Right kidney (tissue), 9 donors: ENCODE measurements around the gene PXDN.
"Not testable (repeated sequence)": the region's sequence is repeated elsewhere in the genome, so short reads cannot be mapped to it uniquely, and the experiment has no call there.

ENCODE experiments used
- DNase-seq: peaks from one replicate; pipeline ENCODE4 v3.0.0-alpha.2; 2016
- long read RNA-seq, 8 donors: transcript quantifications; one replicate each; lab custom pipeline, GENCODE V29; 2026

PXDN gene
- long read RNA-seq, donor 1, full-length matches to known transcripts = 7 of 30 reads
- long read RNA-seq, donor 1, partial matches to known transcripts = 23 of 30 reads
- long read RNA-seq, donor 1, other reads (novel, unspliced or antisense) = 0 of 30 reads
- long read RNA-seq, donor 2, full-length matches to known transcripts = 4 of 16 reads
- long read RNA-seq, donor 2, partial matches to known transcripts = 12 of 16 reads
- long read RNA-seq, donor 2, other reads (novel, unspliced or antisense) = 0 of 16 reads
- long read RNA-seq, donor 3, full-length matches to known transcripts = 4 of 19 reads
- long read RNA-seq, donor 3, partial matches to known transcripts = 15 of 19 reads
- long read RNA-seq, donor 3, other reads (novel, unspliced or antisense) = 0 of 19 reads
- long read RNA-seq, donor 4, full-length matches to known transcripts = 8 of 45 reads
- long read RNA-seq, donor 4, partial matches to known transcripts = 37 of 45 reads
- long read RNA-seq, donor 4, other reads (novel, unspliced or antisense) = 0 of 45 reads
- long read RNA-seq, donor 5, full-length matches to known transcripts = 7 of 23 reads
- long read RNA-seq, donor 5, partial matches to known transcripts = 16 of 23 reads
- long read RNA-seq, donor 5, other reads (novel, unspliced or antisense) = 0 of 23 reads
- long read RNA-seq, donor 6, full-length matches to known transcripts = 8 of 69 reads
- long read RNA-seq, donor 6, partial matches to known transcripts = 61 of 69 reads
- long read RNA-seq, donor 6, other reads (novel, unspliced or antisense) = 0 of 69 reads
- long read RNA-seq, donor 7, full-length matches to known transcripts = 16 of 164 reads
- long read RNA-seq, donor 7, partial matches to known transcripts = 148 of 164 reads
- long read RNA-seq, donor 7, other reads (novel, unspliced or antisense) = 0 of 164 reads
- long read RNA-seq, donor 8, full-length matches to known transcripts = 11 of 39 reads
- long read RNA-seq, donor 8, partial matches to known transcripts = 28 of 39 reads
- long read RNA-seq, donor 8, other reads (novel, unspliced or antisense) = 0 of 39 reads

GRCh38 chr2:1744446-1745170 lies at the start of gene PXDN:
Gene PXDN (minus strand): TSS chr2:1744515. CDS start chr2:1744455, 60 bp downstream.
- DNase-seq = peak; percentile 91

- DNase-seq = no peak
These were observed 49.6 kb upstream of the PXDN start for GRCh38 chr2:1793868-1794445.

- no peak for DNase-seq
These were observed 48.9 kb upstream of the PXDN start for GRCh38 chr2:1793001-1793867.

- DNase-seq = no peak
These were observed 47.5 kb upstream of the PXDN start for GRCh38 chr2:1791685-1792435.

GRCh38 chr2:1791006-1791605 lies 46.8 kb upstream of the PXDN start:
- no peak for DNase-seq

- no peak for DNase-seq
These were observed 46.2 kb upstream of the PXDN start for GRCh38 chr2:1790473-1790872.

- DNase-seq = no peak
These were observed 45.3 kb upstream of the PXDN start for GRCh38 chr2:1789610-1790009.

- DNase-seq = no peak
These were observed 44.2 kb upstream of the PXDN start for GRCh38 chr2:1788478-1788959.

GRCh38 chr2:1787755-1788477 lies 43.6 kb upstream of the PXDN start:
- DNase-seq = no peak

- no peak for DNase-seq
These were observed 40.8 kb upstream of the PXDN start for GRCh38 chr2:1784986-1785617.

- DNase-seq = no peak
These were observed 39.8 kb upstream of the PXDN start for GRCh38 chr2:1784087-1784486.

GRCh38 chr2:1782514-1782913 lies 38.2 kb upstream of the PXDN start:
- no peak for DNase-seq

GRCh38 chr2:1781291-1782080 lies 37.2 kb upstream of the PXDN start:
- DNase-seq = no peak

- no peak for DNase-seq
These were observed 36.4 kb upstream of the PXDN start for GRCh38 chr2:1780693-1781092.

GRCh38 chr2:1780054-1780453 lies 35.7 kb upstream of the PXDN start:
- not testable (repeated sequence) for DNase-seq

GRCh38 chr2:1778566-1778965 lies 34.3 kb upstream of the PXDN start:
- DNase-seq = no peak

- DNase-seq = no peak
These were observed 33.5 kb upstream of the PXDN start for GRCh38 chr2:1777781-1778180.
